HG02943 (cell line): ENCODE measurements around the gene UBALD1.

Experiments
- ATAC-seq: cut with Tn5 transposase; IDR thresholded peaks from one replicate; pipeline ENCODE4 v1.9.1; 2021; ENCODE audit warnings: mild to moderate bottlenecking, low read depth, moderate library complexity; ENCODE audit not compliant: unreplicated experiment

The UBALD1 gene

DNA sequence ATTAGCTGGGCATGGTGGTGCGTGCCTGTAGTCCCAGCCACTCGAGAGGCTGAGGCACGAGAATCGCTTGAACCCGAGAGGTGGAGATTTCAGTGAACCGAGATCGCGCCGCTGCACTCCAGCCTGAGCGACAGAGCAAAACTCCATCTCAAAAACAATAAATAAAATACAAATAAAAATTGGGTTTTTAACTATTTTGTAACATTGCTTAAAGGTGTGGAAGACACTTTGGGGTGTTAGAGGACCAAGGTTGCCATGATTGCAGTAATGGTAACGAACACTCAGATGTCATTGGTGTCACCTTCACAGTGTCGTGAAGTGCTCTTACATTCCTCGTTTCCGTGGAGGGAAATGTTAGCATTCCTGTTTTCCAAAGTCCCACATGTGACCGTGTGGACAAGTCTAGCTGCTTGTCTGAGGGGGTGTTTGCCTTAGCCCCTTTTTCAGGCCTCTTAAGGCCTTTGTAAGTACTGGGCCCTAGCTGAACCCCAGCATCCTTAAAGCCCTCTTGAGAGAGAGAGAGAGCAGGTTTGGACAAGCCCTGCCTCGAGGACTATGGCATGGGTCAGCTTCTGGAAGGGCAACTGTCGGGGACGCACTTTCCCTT, 49.9 kb downstream of the UBALD1 start:
- ATAC-seq, result no peak

DNA sequence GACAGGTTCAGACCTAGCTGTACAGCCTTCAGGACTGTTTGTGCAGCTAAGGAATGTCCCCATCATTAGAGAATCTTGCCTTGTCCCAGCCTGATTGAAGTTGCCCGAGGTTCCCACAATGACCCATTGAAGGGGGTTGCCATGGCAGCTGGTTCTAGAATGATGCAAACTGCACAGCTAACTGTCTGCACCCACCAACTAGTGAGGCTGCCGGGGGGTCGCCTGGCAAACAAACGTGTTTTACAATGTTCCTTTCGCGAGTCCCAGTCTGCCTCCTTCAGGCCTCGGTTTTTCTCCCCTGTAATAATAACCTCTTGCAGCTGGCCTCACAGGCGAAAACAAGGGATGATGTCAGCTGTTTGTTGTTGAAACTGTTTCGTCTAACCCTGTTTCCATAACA, 53.1 kb downstream of the UBALD1 start:
- no peak for ATAC-seq
